HL-60 (cell line): ENCODE data around the gene CDK17.

Experiments
- DNase-seq, 2 experiments: peaks; one replicate each; pipeline ENCODE4 v3.0.0-alpha.2; 2010 to 2020; ENCODE audit warnings: low read depth in 1 of 2, low spot score in 1 of 2
- H3K27ac ChIP-seq: fragments of 250-450 bp; sonication (Bioruptor Pico); replicated peaks from 2 replicates; pipeline ENCODE4 v1.5.1; 2020; ENCODE audit warnings: mild to moderate bottlenecking, moderate library complexity
- H3K27me3 ChIP-seq: fragments of 250-450 bp; sonication (Bioruptor Pico); 2 replicates; pipeline ENCODE4 v1.5.1; 2021; ENCODE audit warnings: mild to moderate bottlenecking, moderate library complexity; ENCODE audit not compliant: insufficient read depth, poor library complexity, severe bottlenecking
- H3K4me3 ChIP-seq: replicated peaks from 2 replicates; pipeline ENCODE4 v1.5.1; 2011; ENCODE audit warnings: mild to moderate bottlenecking, control low read depth, low read length; ENCODE audit not compliant: insufficient read depth
- GABPA ChIP-seq: IDR thresholded peaks from 2 replicates; pipeline ENCODE4 v1.6.1; 2012; ENCODE audit warnings: low read depth
- POLR2AphosphoS5 ChIP-seq: IDR thresholded peaks from 2 replicates; pipeline ENCODE4 v1.6.1; 2012; ENCODE audit warnings: low read depth
- SPI1 ChIP-seq: IDR thresholded peaks from 2 replicates; pipeline ENCODE4 v1.6.1; 2012; ENCODE audit warnings: low read depth, mild to moderate bottlenecking, borderline replicate concordance
- TF ChIP-seq, protein P1 (sequence below): IDR thresholded peaks from 2 replicates; pipeline ENCODE4 v1.6.1; 2012; ENCODE audit warnings: low read depth; ENCODE audit not compliant: insufficient replicate concordance
- TF ChIP-seq, protein P2 (sequence below): IDR thresholded peaks from one replicate; pipeline ENCODE4 v1.5.1; 2011; ENCODE audit warnings: low read length, control low read depth, inconsistent platforms; ENCODE audit not compliant: insufficient read depth

The CDK17 gene

DNA sequence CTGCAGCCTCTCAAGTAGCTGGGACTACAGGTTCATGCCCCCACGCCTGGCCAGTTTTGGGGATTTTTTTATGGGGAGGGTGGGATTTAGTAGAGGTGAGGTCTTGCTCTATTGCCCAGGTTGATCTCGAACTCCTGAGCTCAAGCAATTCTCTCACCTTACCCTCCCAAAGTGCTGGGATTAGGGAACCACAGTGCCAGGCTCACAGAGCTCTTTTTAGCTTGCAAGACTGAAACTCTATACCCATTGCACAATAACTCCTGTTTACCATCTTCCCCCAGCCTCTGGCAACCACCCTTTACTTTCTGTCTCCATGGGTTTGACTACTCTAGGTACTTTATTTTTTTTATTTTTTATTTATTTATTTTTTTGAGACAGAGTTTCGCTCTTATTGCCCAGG, 25.7 kb upstream of the CDK17 start:
- TF ChIP-seq, protein P1, sequence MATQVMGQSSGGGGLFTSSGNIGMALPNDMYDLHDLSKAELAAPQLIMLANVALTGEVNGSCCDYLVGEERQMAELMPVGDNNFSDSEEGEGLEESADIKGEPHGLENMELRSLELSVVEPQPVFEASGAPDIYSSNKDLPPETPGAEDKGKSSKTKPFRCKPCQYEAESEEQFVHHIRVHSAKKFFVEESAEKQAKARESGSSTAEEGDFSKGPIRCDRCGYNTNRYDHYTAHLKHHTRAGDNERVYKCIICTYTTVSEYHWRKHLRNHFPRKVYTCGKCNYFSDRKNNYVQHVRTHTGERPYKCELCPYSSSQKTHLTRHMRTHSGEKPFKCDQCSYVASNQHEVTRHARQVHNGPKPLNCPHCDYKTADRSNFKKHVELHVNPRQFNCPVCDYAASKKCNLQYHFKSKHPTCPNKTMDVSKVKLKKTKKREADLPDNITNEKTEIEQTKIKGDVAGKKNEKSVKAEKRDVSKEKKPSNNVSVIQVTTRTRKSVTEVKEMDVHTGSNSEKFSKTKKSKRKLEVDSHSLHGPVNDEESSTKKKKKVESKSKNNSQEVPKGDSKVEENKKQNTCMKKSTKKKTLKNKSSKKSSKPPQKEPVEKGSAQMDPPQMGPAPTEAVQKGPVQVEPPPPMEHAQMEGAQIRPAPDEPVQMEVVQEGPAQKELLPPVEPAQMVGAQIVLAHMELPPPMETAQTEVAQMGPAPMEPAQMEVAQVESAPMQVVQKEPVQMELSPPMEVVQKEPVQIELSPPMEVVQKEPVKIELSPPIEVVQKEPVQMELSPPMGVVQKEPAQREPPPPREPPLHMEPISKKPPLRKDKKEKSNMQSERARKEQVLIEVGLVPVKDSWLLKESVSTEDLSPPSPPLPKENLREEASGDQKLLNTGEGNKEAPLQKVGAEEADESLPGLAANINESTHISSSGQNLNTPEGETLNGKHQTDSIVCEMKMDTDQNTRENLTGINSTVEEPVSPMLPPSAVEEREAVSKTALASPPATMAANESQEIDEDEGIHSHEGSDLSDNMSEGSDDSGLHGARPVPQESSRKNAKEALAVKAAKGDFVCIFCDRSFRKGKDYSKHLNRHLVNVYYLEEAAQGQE = no peak
- TF ChIP-seq POLR2AphosphoS5 (no peak), GABPA (no peak), SPI1 (no peak)
- TF ChIP-seq, protein P2, sequence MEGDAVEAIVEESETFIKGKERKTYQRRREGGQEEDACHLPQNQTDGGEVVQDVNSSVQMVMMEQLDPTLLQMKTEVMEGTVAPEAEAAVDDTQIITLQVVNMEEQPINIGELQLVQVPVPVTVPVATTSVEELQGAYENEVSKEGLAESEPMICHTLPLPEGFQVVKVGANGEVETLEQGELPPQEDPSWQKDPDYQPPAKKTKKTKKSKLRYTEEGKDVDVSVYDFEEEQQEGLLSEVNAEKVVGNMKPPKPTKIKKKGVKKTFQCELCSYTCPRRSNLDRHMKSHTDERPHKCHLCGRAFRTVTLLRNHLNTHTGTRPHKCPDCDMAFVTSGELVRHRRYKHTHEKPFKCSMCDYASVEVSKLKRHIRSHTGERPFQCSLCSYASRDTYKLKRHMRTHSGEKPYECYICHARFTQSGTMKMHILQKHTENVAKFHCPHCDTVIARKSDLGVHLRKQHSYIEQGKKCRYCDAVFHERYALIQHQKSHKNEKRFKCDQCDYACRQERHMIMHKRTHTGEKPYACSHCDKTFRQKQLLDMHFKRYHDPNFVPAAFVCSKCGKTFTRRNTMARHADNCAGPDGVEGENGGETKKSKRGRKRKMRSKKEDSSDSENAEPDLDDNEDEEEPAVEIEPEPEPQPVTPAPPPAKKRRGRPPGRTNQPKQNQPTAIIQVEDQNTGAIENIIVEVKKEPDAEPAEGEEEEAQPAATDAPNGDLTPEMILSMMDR = no peak
- DNase-seq = no peak
- Histone ChIP-seq H3K4me3 (no peak overlapping the region), H3K27ac (no peak overlapping the region), H3K27me3 (no peaks in the 10 kb centered on the region)

DNA sequence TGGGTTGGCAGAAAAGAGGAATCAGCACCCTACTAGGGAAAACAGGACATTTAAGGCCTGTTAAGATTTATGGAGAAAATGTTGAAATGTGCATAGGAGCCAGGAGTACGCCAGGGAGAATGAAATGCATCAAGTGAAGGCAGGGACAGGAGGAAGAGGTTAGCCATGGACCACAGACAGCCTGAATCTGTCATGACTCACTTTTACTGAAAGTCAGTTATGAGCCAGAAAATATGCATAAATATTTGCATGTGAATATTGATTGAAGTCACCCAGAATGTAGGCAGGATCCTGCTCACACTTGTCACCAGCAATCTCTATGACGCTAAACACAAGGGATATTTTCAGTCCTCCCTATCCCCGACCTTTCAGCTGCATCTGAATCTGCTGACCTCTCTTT, 25.1 kb upstream of the CDK17 start:
- TF ChIP-seq, protein P2 = no peak
- TF ChIP-seq POLR2AphosphoS5 = no peak
- Histone ChIP-seq H3K4me3 (no peak overlapping the region), H3K27me3 (no peaks in the 10 kb centered on the region), H3K27ac (no peak overlapping the region)
- no peak for DNase-seq

DNA sequence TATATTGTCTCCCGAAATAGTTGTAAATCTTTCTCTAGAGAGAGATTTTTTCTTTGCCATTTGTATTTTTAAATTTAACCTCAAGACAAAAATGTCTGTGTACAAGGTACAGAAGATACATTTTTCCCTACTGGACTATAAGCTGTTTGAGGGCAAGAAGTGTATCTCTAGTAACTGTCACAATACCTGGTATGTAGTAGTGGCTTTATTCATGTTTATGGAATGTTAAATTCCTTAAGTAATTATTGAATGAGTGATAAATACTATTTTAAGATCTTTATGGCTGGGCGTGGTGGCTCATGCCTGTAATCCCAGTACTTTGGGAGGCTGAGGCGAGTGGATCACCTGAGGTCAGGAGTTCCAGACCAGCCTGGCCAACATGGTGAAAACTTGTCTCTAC, 24.4 kb upstream of the CDK17 start:
- TF ChIP-seq GABPA = no peak
- TF ChIP-seq POLR2AphosphoS5 = no peak
- TF ChIP-seq, protein P2 = no peak
- TF ChIP-seq, protein P1 = no peak
- no peak for TF ChIP-seq SPI1
- Histone ChIP-seq H3K4me3 (no peak overlapping the region), H3K27ac (no peak overlapping the region), H3K27me3 (no peaks in the 10 kb centered on the region)
- no peak for DNase-seq

DNA sequence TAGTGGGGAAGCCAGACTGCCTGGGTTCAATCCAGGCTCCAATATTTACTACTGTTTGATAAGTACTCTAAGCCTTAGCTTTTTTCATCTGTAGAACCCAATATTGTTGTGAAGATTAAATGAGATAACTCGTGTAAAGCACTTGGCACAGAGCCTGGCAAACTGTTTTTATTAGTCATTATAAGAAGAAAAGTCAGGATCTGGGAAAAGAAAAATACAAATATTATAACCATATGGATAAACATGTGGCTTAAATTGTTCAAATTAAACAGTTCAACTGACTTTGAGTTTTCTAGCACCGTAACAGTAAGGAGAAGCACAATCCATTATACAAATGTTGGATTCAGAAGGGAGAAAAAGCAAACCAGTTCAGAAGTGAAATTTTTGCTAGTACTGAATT, 22.0 kb upstream of the CDK17 start:
- H3K4me3 ChIP-seq = no peak overlapping the region
- H3K27me3 ChIP-seq = no peaks in the 10 kb centered on the region
- H3K27ac ChIP-seq = no peak overlapping the region
- TF ChIP-seq, protein P2 = no peak
- TF ChIP-seq POLR2AphosphoS5 (no peak), GABPA (no peak), SPI1 (no peak)
- TF ChIP-seq, protein P1 = no peak
- DNase-seq = no peak
